GM19372 (cell line): ENCODE results near the gene ELFN1.

ENCODE experiments used
- ATAC-seq: cut with Tn5 transposase; IDR thresholded peaks from one replicate; pipeline ENCODE4 v1.9.1; 2021; ENCODE audit warnings: mild to moderate bottlenecking, low read depth, moderate library complexity; ENCODE audit not compliant: unreplicated experiment

The ELFN1 gene

DNA sequence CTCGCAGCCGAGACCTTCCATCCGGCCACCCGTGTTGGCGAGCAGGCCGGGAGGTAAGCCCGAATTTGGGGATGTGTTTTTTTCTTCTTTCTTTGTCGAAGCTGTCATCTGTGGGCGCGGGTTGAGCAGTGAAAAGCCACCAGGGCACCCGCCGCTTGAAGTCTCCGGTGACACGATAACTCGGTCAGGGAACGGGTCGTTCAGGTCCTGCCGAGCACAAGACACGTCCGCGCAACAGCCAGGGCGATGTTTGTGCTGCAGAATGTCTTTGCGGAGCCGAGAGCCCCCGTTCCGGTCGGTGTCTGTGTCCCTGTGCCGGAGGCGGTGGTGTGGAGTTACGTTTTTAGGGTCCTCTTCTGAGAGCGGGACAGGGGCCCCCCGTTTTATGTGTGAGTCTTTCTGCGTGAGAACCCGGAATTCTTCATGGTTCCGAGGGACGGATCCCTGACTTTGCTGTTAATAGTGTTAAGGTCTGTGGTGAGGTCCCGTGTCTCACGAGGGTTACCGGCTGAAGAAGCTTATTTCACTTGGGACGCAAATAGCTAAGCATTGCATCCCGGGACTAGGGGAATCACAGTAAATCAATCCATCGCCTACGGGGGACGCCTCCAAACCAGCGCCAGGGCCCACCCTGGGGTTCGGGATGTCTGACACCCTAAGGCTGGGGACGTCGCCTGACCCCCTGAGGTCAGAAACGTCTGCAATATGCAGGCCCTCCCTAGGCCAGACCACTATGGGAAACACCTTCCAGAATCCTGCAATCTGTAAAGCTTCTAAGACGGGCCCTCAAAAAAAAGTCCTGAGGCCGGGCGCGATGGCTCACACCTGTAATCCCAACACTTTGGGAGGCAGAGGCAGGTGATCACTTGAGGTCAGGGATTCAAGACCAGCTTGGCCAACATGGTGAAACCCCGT is 99.5 kb downstream of the ELFN1 start:
- ATAC-seq: no peak

DNA sequence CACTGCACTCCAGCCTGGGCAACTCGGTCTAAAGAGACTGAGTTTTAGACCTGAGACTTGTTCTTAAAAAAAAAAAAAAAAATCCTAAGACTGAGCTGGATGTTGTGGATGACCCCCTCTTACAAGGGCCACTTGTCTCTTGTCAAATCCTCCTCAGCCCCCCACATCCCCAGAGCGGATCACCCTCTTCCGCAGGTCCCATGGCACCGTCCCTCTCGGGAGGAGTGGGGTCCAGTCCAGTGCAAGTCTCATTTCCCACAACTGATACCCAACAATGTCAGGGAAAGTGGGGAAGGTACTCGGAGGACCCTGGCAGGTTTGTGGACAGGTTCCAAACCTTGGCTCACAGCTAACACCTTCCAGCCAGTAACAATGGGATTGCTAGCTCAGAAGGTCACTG is 100.3 kb downstream of the ELFN1 start:
- ATAC-seq: no peak

DNA sequence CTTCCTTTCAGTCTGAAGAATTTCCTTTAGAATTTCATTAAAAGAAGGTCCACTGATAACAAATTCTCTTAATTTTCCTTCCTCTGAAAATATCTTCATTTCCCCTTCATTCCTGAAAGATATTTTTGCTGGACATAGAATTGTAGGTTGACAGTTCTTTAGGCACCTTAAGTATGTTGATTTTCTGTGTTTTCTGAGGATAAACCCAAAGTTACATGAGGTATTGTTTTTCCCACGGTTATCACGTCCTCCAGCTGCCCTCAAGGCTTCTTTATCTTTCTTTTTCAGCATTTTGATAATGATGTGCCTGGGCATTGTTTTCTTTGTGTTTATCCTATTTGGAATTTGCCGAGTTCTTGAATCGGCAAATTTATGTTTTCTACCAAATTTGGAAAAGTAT is 105.3 kb downstream of the ELFN1 start:
- ATAC-seq: no peak

DNA sequence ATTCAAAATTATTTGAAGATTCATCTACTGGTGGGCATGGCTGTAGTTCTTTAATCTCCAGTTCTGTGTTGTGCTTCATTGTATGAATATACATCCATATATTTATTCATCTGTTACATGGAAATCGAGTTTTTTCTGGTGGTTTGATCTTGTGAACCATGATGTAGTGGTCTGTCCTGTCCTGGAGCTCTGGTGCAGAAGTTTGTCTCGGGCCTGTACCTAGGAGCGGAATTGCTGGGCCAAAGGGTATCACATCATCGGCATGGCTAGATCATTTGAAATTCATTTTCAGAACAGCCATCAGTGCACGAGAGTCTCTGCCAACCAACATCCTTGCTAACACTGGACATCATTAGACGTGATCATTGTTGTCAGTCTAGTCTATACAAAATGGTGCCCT is 107.0 kb downstream of the ELFN1 start:
- ATAC-seq: no peak

DNA sequence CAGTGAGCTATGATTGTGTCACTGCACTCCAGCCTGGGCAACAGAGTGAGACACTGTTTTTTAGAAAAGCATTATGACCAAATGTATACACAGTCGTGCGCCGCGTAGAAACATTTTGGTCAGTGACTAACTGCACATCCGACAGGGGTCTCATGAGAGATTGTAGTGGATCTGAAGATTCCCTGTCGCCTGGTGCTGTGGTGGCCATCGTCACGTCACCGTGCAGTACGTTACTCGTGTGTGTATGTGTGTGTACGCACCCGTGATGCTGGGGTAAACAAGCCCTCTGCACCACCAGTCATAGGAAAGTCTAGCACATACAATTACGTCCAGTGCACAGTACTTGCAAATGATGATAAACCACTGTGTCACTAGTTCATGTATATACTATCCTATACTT is 109.4 kb downstream of the ELFN1 start:
- no peak for ATAC-seq

DNA sequence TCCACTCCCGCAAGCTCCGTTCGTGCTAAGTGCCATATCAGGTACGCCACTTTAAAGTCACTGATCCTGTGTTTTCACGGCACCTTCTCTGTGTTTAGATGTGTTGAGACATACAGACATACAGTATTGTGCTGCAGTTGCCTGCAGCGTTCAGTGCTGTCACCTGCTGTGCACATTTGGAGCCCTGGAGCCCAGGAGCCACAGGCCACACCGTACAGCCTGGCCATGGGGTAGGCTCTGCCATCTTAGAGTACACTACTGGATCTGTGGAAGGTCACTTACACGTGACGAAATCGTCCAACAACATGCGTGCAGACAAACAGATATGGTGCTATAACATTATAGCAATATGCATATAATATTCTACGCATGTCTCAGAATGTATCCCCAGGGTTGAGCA is 111.3 kb downstream of the ELFN1 start:
- ATAC-seq: no peak

DNA sequence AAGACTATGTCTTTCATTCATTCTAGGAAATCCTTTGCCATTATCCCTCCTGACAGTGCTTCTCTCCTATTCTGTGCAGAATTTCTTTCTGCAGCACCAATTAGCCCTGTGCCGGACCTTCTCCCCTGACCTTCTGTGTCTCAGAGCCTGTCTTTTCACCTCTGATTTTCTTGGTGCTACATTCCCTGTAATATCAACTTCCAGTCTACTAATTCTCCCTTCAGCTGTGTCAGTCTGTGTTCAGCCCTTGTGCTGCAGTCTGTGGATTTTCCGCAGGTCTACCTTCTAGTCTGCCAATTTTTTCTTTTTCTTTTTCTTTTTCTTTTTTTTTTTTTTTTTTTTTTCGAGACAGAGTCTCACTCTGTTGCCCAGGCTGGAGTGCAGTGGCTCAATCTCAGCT is 115.8 kb downstream of the ELFN1 start:
- no peak for ATAC-seq

DNA sequence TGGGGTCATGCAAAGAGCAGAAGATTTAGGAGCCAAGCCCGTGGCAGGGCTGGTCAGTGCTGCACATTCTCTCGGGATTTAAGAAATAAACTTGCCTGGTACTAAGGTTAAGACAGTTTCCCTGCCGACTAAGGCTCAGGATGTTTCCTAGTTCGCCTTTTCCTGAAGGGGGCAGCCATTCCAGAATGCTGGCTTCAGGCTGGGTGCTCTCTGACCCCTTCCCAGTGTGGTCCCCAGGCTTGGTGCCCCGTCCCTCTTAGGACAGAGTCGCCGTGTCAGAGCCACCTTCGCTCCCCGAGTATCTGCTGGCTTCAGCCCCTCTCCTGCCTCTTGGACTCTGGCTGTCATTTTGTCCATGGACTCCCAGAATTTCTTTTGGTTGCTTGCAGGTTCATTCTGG is 117.2 kb downstream of the ELFN1 start:
- no peak for ATAC-seq

DNA sequence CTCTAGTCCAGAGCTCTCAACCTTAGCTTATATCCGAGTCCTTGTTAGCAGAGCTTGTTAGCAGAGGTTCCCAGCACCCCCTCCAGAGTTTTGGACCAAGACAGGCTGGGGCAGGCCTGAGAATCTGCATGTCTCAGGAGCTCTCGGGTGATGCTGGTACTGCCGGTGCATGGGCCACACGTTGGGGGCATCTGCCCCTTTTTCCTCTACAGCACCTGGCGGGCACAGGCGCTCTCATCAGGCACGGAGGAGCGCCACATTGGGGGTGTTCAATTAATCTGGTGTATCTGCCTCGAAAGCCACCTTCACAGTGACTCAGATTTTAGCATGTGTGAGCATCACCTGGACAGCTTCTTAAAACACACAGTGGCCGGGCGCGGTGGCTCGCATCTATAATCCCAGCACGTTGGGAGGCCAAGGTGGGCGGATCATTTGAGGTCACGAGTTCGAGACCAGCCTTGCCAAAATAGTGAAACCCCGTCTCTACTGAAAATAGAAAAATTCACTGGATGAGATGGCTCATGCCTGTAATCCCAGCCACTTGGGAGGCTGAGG is 117.7 kb downstream of the ELFN1 start:
- no peak for ATAC-seq

DNA sequence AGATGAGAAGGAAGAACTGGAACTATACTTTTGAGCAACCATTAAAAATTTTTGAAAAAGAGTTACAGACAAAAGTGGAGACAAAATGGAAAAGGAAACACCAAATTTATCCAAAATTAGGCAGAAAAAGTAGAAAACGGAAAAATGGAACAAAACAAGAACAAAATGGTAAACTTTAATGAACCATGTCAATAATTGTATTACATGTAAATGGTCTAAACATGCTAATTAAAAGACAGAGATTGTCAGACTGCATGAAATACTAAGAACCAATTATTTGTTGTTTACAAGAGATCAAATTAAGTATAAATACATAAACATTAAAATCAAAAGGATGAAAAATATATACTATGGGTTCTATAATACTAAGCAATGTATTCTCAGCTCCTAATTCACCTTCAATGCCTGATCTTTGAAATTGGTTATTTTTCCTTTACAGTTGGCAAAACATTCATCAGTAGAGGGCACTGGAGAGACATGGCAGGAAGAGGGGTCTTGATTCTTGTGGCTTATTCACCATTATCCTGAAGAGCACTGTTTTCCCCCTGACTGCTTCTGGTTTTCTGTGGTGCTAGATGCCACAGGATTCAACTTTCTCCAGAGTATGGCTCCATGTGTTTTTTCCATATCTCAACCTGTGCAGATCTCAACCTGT is 124.9 kb downstream of the ELFN1 start:
- ATAC-seq: no peak
